K562 (cell line): ENCODE measurements around the gene NAXE. TPM values are rescaled to one million over a fixed set of nuclear protein-coding genes. Genes with fewer than 3 reads are reported as not detected.
"Not testable (repeated sequence)": the region's sequence is repeated elsewhere in the genome, so short reads cannot be mapped to it uniquely, and the experiment has no call there.

Experiments
- ATAC-seq: fragments of 200-7000 bp; cut with Tn5 transposase; 3 replicates; pipeline ENCODE4 v1.9.1; 2020; ENCODE audit warnings: moderate library complexity
- BruUV-seq: library from RNA; stranded (reverse); fragments of 400-500 nt; replicated peaks from 2 replicates; lab custom pipeline; 2021; lab: Mats Ljungman, UMichigan
- CTCF ChIA-PET: fragments of 300-600 bp; formaldehyde crosslinking; extraction: SDS; loops from one replicate; lab custom pipeline; 2021; ENCODE audit warnings: low intra/inter-chr PET ratio; lab: Yijun Ruan, JAX
- POLR2A ChIA-PET: fragments of 300-600, 350-650 bp; sonication (Branson Sonifier 250); formaldehyde crosslinking; extraction: SDS; loops from one replicate; lab custom pipeline; 2021; ENCODE audit warnings: antibody characterized with exemption, inconsistent platforms; lab: Yijun Ruan, JAX
- DNase-seq, 4 experiments: peaks; one replicate each; pipeline versions ENCODE4 v3.0.0 to v3.0.0-alpha.2; 2011 to 2018; ENCODE audit warnings: low spot score in 3 of 4, mixed read lengths in 3 of 4; ENCODE audit errors: extremely low read depth in 1 of 4
- FAIRE-seq: peaks from 2 replicates; lab custom pipeline; 2011; peaks lifted over from hg19 to GRCh38; lab: Jason Lieb, UNC
- H2AFZ ChIP-seq: 2 replicates; pipeline ENCODE4 v1.6.0; 2011; ENCODE audit warnings: low read depth, low read length, control low read depth, inconsistent platforms
- H3K27ac ChIP-seq: fragments of 200-600 bp; 3 replicates; pipeline ENCODE4 v1.8.0; 2011; ENCODE audit warnings: low read depth, mild to moderate bottlenecking, control low read depth, inconsistent platforms, low read length, moderate library complexity, mixed read lengths; ENCODE audit errors: extremely low read depth
- H3K27me3 ChIP-seq, 2 experiments: fragments of 300-600 bp in 1 of 2; 2 replicates in 1 of 2; 3 replicates in 1 of 2; pipeline versions ENCODE4 v1.6.0 to v1.8.0; 2011; ENCODE audit warnings: inconsistent platforms in 2 of 2, low read length in 2 of 2, mild to moderate bottlenecking in 1 of 2, mixed read lengths in 1 of 2, moderate library complexity in 1 of 2; ENCODE audit not compliant: control insufficient read depth in 2 of 2, insufficient read depth in 2 of 2
- H3K36me3 ChIP-seq: fragments of 300-600 bp; 3 replicates; pipeline ENCODE4 v1.8.0; 2011; ENCODE audit warnings: mild to moderate bottlenecking, low read length, inconsistent platforms; ENCODE audit not compliant: control insufficient read depth, insufficient read depth
- H3K4me1 ChIP-seq, 2 experiments: fragments of 200-600 bp in 1 of 2; replicated peaks in 1 of 2; 2 replicates in 1 of 2; 3 replicates in 1 of 2; pipeline versions ENCODE4 v1.5.1 to v1.8.0; 2011; ENCODE audit warnings: inconsistent platforms in 2 of 2, low read length in 2 of 2, mild to moderate bottlenecking in 1 of 2, mixed read lengths in 1 of 2, moderate library complexity in 1 of 2; ENCODE audit not compliant: control insufficient read depth in 2 of 2, insufficient read depth in 2 of 2
- H3K4me2 ChIP-seq: 2 replicates; pipeline ENCODE4 v1.6.1; 2011; ENCODE audit warnings: low read length, control low read depth, inconsistent platforms, mixed read lengths; ENCODE audit not compliant: insufficient read depth
- H3K4me3 ChIP-seq: fragments of 200-600 bp; sonication (generic), shearing (Covaris generic); 2 replicates; pipeline ENCODE4 v1.5.1; 2016; ENCODE audit warnings: control low read depth, inconsistent platforms
- H3K79me2 ChIP-seq: fragments of 200-600 bp; 3 replicates; pipeline ENCODE4 v1.8.0; 2011; ENCODE audit warnings: low read length, inconsistent platforms; ENCODE audit not compliant: control insufficient read depth, insufficient read depth
- H3K9ac ChIP-seq, 2 experiments: 2 replicates each; pipeline versions ENCODE4 v1.6.0 to v1.6.1; 2011; ENCODE audit warnings: low read depth in 2 of 2, low read length in 2 of 2, control low read depth in 1 of 2, inconsistent platforms in 1 of 2, mild to moderate bottlenecking in 1 of 2, mixed read lengths in 1 of 2; ENCODE audit not compliant: insufficient read depth in 1 of 2
- H3K9me1 ChIP-seq: one replicate; pipeline ENCODE4 v1.6.0; 2011; ENCODE audit warnings: inconsistent platforms, mild to moderate bottlenecking, low read length, moderate library complexity; ENCODE audit not compliant: control insufficient read depth, insufficient read depth
- H3K9me3 ChIP-seq: replicated peaks from 2 replicates; pipeline ENCODE4 v1.5.1; 2011; ENCODE audit warnings: low read depth, low read length, inconsistent platforms; ENCODE audit not compliant: control insufficient read depth, insufficient read depth
- H4K20me1 ChIP-seq: replicated peaks from 2 replicates; pipeline ENCODE4 v1.6.1; 2011; ENCODE audit warnings: low read length, inconsistent platforms, mixed read lengths; ENCODE audit not compliant: control insufficient read depth, insufficient read depth
- CEBPB ChIP-seq: fragments of 450-650 bp; IDR thresholded peaks from 2 replicates; pipeline ENCODE4 v1.6.1; 2016; ENCODE audit warnings: missing genetic modification characterization, missing compliant biosample characterization
- CEBPG ChIP-seq, 3 experiments: fragments of 200-800 bp in 1 of 3; sonication (Bioruptor generic) in 1 of 3; sonication (generic) in 1 of 3; formaldehyde crosslinking in 1 of 3; IDR thresholded peaks in 2 of 3; conservative IDR thresholded peaks in 1 of 3; 2 replicates each; pipeline versions ENCODE4 v1.6.1 to v1.8.0; 2016 to 2022; ENCODE audit warnings: missing compliant biosample characterization in 2 of 3, missing genetic modification characterization in 2 of 3, mild to moderate bottlenecking in 1 of 3, missing genetic modification reagents in 1 of 3
- WGBS: fragments of 100-300 bp; shearing (Covaris generic); methylation state at CpG from one replicate; pipeline ENCODE4 v1.1.6; 2016; ENCODE audit warnings: low coverage, mixed read lengths; ENCODE audit not compliant: insufficient coverage; ENCODE audit errors: missing lambda C conversion rate; 5-methylcytosine and 5-hydroxymethylcytosine counted together
- in situ Hi-C: fragments of 300-500 bp; cut with MboI; formaldehyde crosslinking; loops from 4 replicates; pipeline ENCODE4 v1.15.0; 2018; ENCODE audit warnings: inconsistent platforms, mixed read lengths
- intact Hi-C: fragments of 100-400 bp; cut with micrococcal nuclease; formaldehyde crosslinking; loops from 2 replicates; pipeline ENCODE4 v1.14.2; 2022
- polyA plus RNA-seq, 8 experiments: library from polyadenylated mRNA; depleted of rRNA in 4 of 8; stranded (reverse) in 5 of 8; unstranded in 3 of 8; fragments of >200 nt; fragmentation: Nextera tagmentation in 2 of 8; fragmentation: Illumina TruSeq in 1 of 8; extraction: Ambion mirVana in 2 of 8; extraction: Trizol in 1 of 8; gene quantifications; 2 replicates each; pipeline versions ENCODE4 v1.2.1 to v1.2.3, GENCODE V29; 2011 to 2014; ENCODE audit warnings: inconsistent platforms in 1 of 8, missing spikeins in 1 of 8
- total RNA-seq, 7 experiments: library from RNA; depleted of rRNA in 6 of 7; stranded (reverse); fragments of >200 nt in 6 of 7; fragmentation: Illumina TruSeq in 2 of 7; extraction: Trizol in 2 of 7; gene quantifications; 2 replicates each; pipeline versions ENCODE4 v1.2.1 to v1.2.3, GENCODE V29; 2011 to 2021; ENCODE audit warnings: low replicate concordance in 1 of 7
- TF ChIP-seq, protein P1 (sequence below), 2 experiments: fragments of 450-650 bp in 1 of 2; sonication (generic) in 1 of 2; formaldehyde crosslinking in 1 of 2; IDR thresholded peaks in 1 of 2; conservative IDR thresholded peaks in 1 of 2; 2 replicates each; pipeline versions ENCODE4 v1.6.1 to v1.8.1; 2016 to 2023; ENCODE audit warnings: mild to moderate bottlenecking in 2 of 2, moderate library complexity in 2 of 2, inconsistent platforms in 1 of 2, missing genetic modification reagents in 1 of 2

The NAXE gene
- total and polyA plus RNA-seq, 9 of the 15 experiments (the other 6 are each of a cell fraction or from before 2014, with no cell fraction given) = 27.3 to 137 (median 90.0) TPM

DNA sequence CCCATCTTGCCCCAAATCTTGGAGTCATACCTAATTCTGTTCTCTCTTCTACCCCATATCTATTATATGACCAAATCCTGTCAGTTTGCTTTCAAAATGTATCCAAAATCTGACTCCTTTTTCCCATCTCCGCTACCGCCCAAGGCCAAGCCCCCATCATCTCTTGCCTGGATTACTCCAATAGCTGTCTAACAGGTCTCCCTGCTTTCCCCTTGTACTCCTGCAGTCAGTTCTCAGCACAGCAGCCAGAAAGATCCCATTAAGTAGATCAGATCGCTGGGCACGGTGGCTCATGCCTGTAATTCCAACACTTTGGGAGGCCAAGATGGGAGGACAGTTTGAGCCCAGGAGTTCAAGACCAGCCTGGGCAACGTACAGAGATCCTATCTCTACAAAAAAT lies 39.1 kb upstream of the NAXE start (continued):
- TF ChIP-seq, protein P1, sequence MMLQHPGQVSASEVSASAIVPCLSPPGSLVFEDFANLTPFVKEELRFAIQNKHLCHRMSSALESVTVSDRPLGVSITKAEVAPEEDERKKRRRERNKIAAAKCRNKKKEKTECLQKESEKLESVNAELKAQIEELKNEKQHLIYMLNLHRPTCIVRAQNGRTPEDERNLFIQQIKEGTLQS (IDR thresholded peaks at IDR 0.05) = no peak
- TF ChIP-seq, protein P1 (CRISPR knock-in tag; conservative IDR thresholded peaks at IDR 0.05) = no peak

DNA sequence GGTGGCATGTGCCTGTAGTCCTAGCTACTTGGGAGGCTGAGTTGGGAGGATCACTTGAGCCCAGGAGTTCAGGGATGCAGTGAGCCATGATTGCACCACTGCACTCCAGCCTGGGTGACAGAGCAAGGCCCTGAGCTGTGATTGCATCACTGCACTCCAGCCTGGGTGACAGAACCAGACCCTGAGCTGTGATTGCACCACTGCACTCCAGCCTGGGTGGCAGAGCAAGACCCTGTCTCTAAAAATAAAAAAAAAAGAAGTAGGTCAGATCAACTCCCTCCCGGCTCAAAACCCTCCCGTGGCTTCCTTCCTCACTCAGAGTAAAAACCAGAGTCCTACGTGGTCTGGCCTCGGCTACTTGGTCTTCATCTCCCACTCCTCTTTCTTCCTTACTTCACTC lies 38.6 kb upstream of the NAXE start:
- not testable (repeated sequence) for H3K4me3 ChIP-seq; H3K4me2 ChIP-seq; TF ChIP-seq CEBPG (CRISPR knock-in tag; IDR thresholded peaks at IDR 0.05)
- TF ChIP-seq, protein P1 (IDR thresholded peaks at IDR 0.05) = peak; percentile 56
- TF ChIP-seq, protein P1 (CRISPR knock-in tag; conservative IDR thresholded peaks at IDR 0.05) = not testable (repeated sequence)
- TF ChIP-seq CEBPG (tag; conservative IDR thresholded peaks at IDR 0.05 in 1 of 2, IDR thresholded peaks at IDR 0.05 in 1 of 2) (peak; percentile 41 to 53; a peak in 2 of 4 replicates), CEBPB (tag) (peak; percentile 69)
- TF ChIP-seq, all 486 proteins: peak for 3; not testable (repeated sequence) for 483
- H2AFZ ChIP-seq, H3K27ac ChIP-seq, intact Hi-C loops, ATAC-seq, H3K9ac ChIP-seq, CTCF ChIA-PET, FAIRE-seq, DNase-seq, H3K9me1 ChIP-seq, H4K20me1 ChIP-seq, BruUV-seq, H3K9me3 ChIP-seq, in situ Hi-C loops, H3K79me2 ChIP-seq, H3K27me3 ChIP-seq, H3K4me1 ChIP-seq: not testable (repeated sequence)
- H3K36me3 ChIP-seq = peaks cover 45% of the 10 kb centered on the region; the same call in 2 of the 3 replicates
- WGBS = 50% methylated on average over 1 of the region's 4 CpGs
- POLR2A ChIA-PET = interaction anchor here (1.5 to 1.7 kb wide), 2 partner anchors 10 to 12 kb away, joined by 5 to 7 read pairs; no protein-coding TSS in a partner anchor
